Smooth muscle cell (in vitro differentiated cells): ENCODE measurements around the gene RALGAPA2. TPM values are rescaled to one million over a fixed set of nuclear protein-coding genes. Genes with fewer than 3 reads are reported as not detected.

Source experiments
- DNase-seq: peaks from one replicate; lab custom pipeline; 2025; ENCODE audit not compliant: unreplicated experiment; lab: John Stamatoyannopoulos, UW
- H2AFZ ChIP-seq: fragments of 200-600 bp; sonication (generic); 2 replicates; pipeline ENCODE4 v1.6.0; 2016; ENCODE audit warnings: antibody characterized with exemption, low read depth, mild to moderate bottlenecking
- H3F3A ChIP-seq: fragments of 200-600 bp; sonication (generic); 2 replicates; pipeline ENCODE4 v1.6.0; 2017; ENCODE audit warnings: antibody characterized with exemption, low read depth
- H3K27ac ChIP-seq: fragments of 200-600 bp; sonication (generic); 2 replicates; pipeline ENCODE4 v1.5.1; 2016; ENCODE audit warnings: low read depth, mild to moderate bottlenecking
- H3K27me3 ChIP-seq: fragments of 200-600 bp; sonication (generic); 2 replicates; pipeline ENCODE4 v1.6.1; 2016; ENCODE audit warnings: low read depth, mild to moderate bottlenecking
- H3K36me3 ChIP-seq: fragments of 200-600 bp; sonication (generic); 2 replicates; pipeline ENCODE4 v1.5.1; 2016; ENCODE audit warnings: low read depth
- H3K4me1 ChIP-seq: fragments of 200-600 bp; sonication (generic); 2 replicates; pipeline ENCODE4 v1.5.1; 2016; ENCODE audit warnings: low read depth
- H3K4me2 ChIP-seq: fragments of 200-600 bp; sonication (generic); 2 replicates; pipeline ENCODE4 v1.6.0; 2016; ENCODE audit warnings: mild to moderate bottlenecking
- H3K4me3 ChIP-seq: fragments of 200-600 bp; sonication (generic); 2 replicates; pipeline ENCODE4 v1.5.1; 2016; ENCODE audit warnings: mild to moderate bottlenecking
- H3K79me2 ChIP-seq: fragments of 200-600 bp; sonication (generic); 2 replicates; pipeline ENCODE4 v1.6.0; 2016; ENCODE audit warnings: low read depth, mild to moderate bottlenecking
- H3K9ac ChIP-seq: fragments of 200-600 bp; sonication (generic); 2 replicates; pipeline ENCODE4 v1.6.0; 2016; ENCODE audit warnings: low read depth
- H3K9me3 ChIP-seq: fragments of 200-600 bp; sonication (generic); replicated peaks from 2 replicates; pipeline ENCODE4 v1.5.1; 2016; ENCODE audit warnings: low read depth
- H4K20me1 ChIP-seq: fragments of 200-600 bp; sonication (generic); 2 replicates; pipeline ENCODE4 v1.6.0; 2016; ENCODE audit warnings: low read depth
- CTCF ChIP-seq: fragments of 200-600 bp; sonication (generic); IDR thresholded peaks from 2 replicates; pipeline ENCODE4 v1.5.1; 2017; ENCODE audit warnings: borderline replicate concordance, mild to moderate bottlenecking, antibody characterized with exemption; ENCODE audit not compliant: insufficient read depth, poor library complexity, severe bottlenecking
- WGBS: methylation state at CpG from one replicate; pipeline ENCODE4 v1.1.7; 2016; ENCODE audit warnings: low lambda C conversion rate; 5-methylcytosine and 5-hydroxymethylcytosine counted together
- polyA plus RNA-seq: library from polyadenylated mRNA; unstranded; fragments of >200 nt; fragmentation: Nextera tagmentation; extraction: Ambion mirVana; gene quantifications from 2 replicates; pipeline ENCODE4 v1.2.1, GENCODE V29; 2016
- total RNA-seq: library from RNA; depleted of rRNA; stranded (reverse); fragments of >200 nt; gene quantifications from 2 replicates; pipeline ENCODE4 v1.2.3, GENCODE V29; 2014

RALGAPA2 gene
- total and polyA plus RNA-seq, 2 experiments from 2014 or later, result 3.5 to 6.2 TPM

GRCh38 chr20:20536240-20536933 lies 176.1 kb downstream of the RALGAPA2 start:
- no peak for DNase-seq
- TF ChIP-seq CTCF, result no peak
- Histone ChIP-seq H3K79me2 (no peaks in the 10 kb centered on the region), H3K9me3 (no peaks in the 10 kb centered on the region), H3K27me3 (no peaks in the 10 kb centered on the region), H3K4me1 (no peaks in the 10 kb centered on the region), H2AFZ (no peak overlapping the region), H3K4me2 (no peak overlapping the region), H3K36me3 (no peaks in the 10 kb centered on the region), H3K27ac (no peak overlapping the region), H4K20me1 (no peaks in the 10 kb centered on the region), H3K9ac (no peak overlapping the region), H3F3A (no peaks in the 10 kb centered on the region), H3K4me3 (no peak overlapping the region)
- WGBS, result 87% methylated on average over 6 of the region's 6 CpGs

GRCh38 chr20:20535051-20535450 lies 177.4 kb downstream of the RALGAPA2 start:
- Histone ChIP-seq H3K79me2 (no peaks in the 10 kb centered on the region), H3K4me3 (no peak overlapping the region), H2AFZ (no peak overlapping the region), H3F3A (no peaks in the 10 kb centered on the region), H3K27me3 (no peaks in the 10 kb centered on the region), H3K27ac (no peak overlapping the region), H3K36me3 (no peaks in the 10 kb centered on the region), H3K4me1 (no peaks in the 10 kb centered on the region), H3K9me3 (no peaks in the 10 kb centered on the region), H3K4me2 (no peak overlapping the region), H4K20me1 (no peaks in the 10 kb centered on the region), H3K9ac (no peak overlapping the region)
- no peak for DNase-seq
- no peak for TF ChIP-seq CTCF
- WGBS, result 88% methylated on average over 3 of the region's 3 CpGs

- Histone ChIP-seq H4K20me1 (no peaks in the 10 kb centered on the region), H3K4me1 (no peaks in the 10 kb centered on the region), H3K79me2 (no peaks in the 10 kb centered on the region), H3K9me3 (no peaks in the 10 kb centered on the region), H2AFZ (no peak overlapping the region), H3K27me3 (no peaks in the 10 kb centered on the region), H3K4me2 (no peak overlapping the region), H3K9ac (no peak overlapping the region), H3K27ac (no peak overlapping the region), H3K36me3 (no peaks in the 10 kb centered on the region), H3F3A (no peaks in the 10 kb centered on the region), H3K4me3 (no peak overlapping the region)
- 89% methylated on average over 6 of the region's 6 CpGs for WGBS
- DNase-seq, result no peak
- no peak for TF ChIP-seq CTCF
These were observed 181.2 kb downstream of the RALGAPA2 start for GRCh38 chr20:20531283-20531682.
